ENCODE measurements around the gene UBXN1.

The UBXN1 gene, protein sequence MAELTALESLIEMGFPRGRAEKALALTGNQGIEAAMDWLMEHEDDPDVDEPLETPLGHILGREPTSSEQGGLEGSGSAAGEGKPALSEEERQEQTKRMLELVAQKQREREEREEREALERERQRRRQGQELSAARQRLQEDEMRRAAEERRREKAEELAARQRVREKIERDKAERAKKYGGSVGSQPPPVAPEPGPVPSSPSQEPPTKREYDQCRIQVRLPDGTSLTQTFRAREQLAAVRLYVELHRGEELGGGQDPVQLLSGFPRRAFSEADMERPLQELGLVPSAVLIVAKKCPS

DNA sequence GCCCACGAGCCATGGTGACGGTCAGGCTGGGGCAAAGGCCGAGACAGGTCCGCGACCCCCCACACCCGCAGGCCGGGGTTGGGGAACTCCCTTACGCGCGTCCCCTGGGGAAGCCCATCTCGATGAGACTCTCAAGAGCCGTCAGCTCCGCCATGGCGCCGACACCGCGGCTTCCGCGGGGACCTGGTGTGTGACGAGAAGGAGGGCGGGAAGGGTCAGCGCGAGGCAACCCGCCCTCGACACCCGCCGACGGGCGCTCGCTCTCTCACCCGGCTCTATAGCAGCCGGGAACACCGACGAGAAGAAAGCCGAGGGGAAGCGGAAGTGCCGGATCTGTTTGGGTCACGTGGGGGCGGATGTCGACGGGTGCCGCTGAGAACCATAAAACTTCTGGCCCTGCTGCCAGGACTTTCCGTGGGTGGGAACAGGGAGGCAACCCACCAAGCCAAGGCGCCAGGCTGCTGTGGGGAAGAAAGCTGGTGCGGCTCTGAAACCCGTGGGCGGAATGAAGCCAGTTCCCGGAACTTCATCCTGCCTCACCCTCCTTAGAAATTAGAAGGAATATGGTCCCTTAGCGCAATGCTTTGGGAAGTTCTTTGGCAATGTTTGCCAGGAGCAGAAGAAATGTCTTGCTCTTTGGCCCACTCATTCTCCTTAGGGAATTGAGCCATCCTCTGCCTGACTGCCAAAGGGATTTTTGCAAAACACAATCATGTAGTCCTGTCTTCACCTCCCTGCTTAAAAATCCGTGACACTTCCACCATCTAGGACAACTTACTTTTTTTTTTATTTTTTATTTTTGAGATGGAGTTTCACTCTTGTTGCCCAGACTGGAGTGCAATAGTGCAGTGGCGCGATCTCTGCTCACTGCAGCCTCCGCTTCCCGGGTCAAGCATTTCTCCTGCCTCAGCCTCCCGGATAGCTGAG lies at the start of gene UBXN1:
TSS of gene UBXN1 (minus strand) at position 304 of the 927 bp plus-strand sequence. CDS start at position 154, 150 bp downstream.
- peak; percentile 89 for DNase-seq

DNA sequence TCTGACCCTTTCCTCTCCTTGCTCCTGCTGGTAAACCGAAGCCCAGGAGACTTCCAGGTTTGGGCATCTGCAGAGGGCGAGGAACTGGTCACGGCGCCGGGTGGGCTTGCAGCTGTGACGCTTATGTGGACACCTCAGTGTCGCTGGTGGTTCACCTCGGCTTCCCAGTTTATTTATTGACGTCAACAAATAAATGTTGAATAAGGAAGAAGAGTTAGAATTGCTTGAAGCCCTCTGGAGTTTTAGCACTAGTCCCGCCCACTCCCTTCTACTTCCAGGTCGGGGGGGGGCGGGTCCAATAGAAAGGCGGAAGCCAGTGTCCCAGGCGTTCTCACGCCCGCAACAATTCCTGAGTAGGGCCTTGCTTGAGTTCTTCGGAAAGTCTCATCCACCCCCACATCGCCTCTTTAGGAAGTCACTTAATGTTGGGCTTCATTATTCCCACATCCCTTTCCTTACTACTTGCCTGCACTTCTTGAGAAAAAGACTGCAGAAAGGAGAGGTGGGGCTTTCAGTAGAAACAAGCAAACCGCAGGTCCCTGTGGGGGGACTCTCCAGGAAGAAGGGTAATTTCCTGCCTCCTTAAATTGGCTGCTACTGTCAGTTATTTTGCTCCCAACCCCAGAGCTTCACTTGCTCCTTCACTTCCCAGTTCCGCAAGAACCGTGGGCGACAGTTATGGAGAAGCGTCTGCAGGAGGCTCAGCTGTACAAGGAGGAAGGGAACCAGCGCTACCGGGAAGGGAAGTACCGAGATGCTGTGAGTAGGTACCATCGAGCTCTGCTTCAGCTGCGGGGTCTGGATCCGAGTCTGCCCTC lies 49.5 kb upstream of the UBXN1 start, which contains the start of gene TTC9C:
TSS of gene TTC9C (plus strand) at position 316 of the 818 bp plus-strand sequence. CDS start at position 679, 363 bp downstream.
- DNase-seq: peak; percentile 86

DNA sequence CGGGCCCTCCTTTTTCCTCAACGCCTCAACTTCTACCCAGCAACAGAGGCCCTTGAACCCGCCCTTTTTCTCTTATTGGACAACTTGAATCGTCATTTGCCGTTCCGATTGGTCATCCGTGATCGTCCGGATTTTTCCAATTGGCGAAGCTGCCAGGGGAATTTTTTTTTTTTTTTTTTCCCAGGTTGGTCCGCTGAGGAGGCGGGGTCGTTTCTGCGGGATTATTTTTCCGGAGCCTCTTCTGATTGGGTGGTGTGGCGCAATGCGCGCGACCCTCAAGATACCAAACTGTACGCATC lies 48.9 kb upstream of the UBXN1 start:
- DNase-seq: peak; percentile 100

DNA sequence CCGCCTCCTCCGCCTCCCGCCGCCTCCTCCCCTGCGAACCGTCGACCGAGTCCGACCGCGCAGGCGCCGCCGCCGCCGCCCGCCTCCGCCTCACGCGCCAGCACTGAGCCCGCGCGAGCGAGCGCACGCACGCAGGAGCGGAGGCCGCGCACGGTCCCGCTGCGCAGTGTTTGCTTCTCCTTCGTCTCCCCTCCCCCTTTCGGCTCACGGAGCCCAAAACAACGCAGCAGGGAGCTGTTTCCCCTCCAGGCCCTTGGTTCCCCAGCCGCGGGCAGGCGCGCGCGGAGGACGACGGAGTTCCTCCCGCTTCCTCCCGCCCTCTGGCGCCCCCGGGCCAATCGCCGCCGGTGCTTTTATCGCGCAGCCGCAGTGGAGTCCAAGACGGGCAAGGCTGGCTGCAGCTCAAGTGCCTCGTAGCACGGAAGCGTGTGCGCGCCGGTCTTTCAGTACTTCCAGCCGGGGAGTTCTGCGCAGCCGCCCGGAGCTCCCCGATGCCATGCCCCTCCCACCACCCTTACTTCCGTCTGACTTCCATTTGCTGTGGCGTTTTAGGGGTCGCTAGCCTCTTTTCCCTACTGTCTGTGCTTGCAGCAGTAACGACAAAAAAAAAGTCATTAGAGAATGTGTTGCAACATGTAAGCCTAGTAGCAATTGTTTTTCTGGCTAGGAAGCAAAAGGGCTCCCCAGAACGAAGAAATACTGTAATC lies 48.4 kb upstream of the UBXN1 start, which contains the start of gene HNRNPUL2:
TSS of gene HNRNPUL2 (minus strand) at position 293 of the 707 bp plus-strand sequence. CDS start 301 bp downstream, outside the sequence.
- DNase-seq: peak; percentile 100

DNA sequence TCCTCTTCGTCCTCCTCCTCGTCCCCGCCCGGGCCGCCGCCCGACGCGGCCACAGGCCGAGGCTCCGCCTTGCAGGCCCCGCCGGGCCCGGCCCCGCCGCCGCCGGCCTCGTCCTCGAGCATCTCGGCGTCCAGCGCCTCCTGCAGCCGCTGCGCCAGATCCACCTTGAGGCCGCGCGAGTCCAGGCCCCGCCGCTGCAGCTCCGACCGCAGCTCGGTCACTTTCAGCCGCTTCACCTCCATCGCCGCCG lies 48.0 kb upstream of the UBXN1 start:
- DNase-seq: no peak

DNA sequence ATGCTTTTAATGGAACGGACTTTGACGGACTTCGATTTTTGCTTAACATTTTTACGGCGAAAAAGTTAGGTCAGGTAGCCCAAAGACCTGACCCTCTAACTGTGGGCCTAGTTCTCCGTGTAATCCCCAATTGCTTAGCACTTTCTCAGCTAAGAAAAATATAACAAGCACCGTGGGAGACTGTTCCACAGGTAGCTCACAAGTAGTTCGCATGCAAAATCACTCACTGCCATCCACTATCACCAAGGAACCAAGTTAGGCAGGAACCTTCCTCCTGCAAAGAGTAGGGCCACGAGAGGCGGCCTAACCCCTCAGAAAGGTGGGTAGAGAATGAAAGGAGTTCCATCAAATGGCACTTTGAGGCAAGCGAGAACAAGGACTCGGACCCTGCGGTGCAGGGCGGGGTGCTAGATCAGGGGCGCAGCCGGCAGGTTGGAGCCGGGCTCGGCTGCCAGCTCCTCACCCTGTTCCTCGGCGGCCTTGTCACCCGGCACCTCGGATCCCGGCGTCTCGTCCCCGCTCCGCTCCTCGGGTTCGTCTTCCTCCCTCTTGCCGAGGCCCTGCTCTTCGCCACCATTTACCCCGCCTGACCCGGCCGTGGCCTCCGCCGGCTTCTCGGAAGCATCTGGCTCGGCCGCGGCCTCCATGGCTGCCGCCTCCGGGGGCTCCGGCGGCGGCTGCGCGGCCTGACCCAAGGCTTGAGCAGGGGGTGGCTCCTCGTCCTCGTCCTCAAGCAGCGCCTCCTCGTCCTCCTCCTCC lies 47.5 kb upstream of the UBXN1 start:
- no peak for DNase-seq

DNA sequence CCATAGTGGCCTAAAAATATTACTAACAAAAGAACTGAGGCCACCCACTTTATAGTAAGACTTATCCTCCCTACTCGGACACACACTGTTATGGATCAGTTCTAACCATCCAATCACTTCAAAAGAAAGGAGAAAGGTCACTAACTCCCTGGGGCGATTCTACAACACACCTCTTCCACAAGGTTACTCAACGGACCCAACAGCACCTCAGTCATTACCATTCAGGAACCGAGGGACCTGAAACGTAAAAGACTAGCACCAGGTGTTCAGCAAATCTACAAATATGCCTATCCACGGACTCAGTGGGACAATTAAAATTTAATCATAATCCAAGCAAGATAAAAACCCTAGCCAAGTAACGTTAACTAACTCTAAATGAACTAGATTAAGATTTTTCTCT lies 46.8 kb upstream of the UBXN1 start:
- DNase-seq: no peak

DNA sequence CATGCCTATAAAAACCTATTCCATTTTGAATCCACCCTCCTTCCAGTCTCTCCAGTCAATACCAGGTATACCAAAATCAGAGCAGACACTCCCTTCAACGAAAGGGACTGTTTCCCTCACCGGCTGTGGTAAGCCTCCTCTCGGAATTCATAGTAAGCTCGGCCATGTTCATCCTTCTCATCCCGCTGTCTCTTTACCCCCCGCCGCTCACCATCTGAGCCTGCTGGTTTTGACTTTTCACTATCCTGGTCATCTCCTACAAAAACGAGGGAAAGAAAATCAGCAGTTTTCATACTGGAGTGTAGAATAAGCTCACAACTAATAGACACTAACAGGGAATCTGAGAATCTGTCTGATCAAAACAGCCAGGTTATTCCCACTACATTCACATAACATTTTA lies 45.3 kb upstream of the UBXN1 start:
- no peak for DNase-seq

DNA sequence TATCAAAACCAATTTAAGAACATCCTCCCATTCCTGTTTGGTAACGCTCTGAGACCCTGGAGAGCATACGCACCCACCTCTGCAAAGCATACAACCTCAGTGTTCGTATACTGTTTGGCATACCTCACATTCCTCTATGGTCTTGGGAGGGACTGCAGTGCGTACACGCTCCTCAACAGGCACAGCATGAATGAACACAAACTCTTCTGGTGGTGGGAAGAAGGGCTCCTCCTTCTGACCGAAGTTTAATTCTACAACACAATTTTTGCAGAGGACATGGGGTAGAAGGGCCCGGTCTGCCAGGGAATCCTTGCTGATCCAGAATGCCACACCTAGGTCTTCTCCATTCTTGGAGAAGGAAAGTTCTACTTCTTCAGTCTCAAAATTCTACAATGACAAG lies 43.1 kb upstream of the UBXN1 start:
- no peak for DNase-seq

DNA sequence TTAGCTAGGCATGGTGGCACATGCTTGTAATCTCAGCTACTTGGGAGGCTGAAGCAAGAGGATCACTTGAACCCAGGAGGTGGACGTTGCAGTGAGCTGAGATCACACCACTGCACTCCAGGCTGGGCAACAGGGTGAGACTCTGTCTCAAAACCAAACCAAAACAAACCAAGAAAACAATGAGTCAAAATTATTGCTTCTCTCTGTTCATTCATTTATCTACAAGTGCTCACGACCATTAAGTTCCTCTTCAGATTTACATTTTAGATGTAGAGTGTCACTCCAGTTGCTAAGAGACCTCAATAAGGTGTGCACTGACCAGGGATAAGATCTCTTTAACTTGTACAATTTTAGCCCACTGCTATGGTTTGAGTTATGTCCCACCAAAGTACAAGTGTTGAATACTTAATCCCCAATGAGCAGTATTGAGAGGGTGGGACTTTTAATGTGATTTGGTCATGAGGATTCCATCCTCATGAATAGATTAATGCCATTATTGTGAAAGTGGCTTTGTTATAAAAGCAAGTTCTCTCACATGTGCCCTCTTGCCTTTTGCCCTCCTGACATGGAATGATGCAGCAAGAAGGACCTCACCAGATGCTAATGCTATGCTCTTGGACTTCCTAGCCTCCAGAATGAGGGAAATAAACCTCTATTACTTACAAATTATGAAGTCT lies 40.6 kb upstream of the UBXN1 start:
- no peak for DNase-seq

DNA sequence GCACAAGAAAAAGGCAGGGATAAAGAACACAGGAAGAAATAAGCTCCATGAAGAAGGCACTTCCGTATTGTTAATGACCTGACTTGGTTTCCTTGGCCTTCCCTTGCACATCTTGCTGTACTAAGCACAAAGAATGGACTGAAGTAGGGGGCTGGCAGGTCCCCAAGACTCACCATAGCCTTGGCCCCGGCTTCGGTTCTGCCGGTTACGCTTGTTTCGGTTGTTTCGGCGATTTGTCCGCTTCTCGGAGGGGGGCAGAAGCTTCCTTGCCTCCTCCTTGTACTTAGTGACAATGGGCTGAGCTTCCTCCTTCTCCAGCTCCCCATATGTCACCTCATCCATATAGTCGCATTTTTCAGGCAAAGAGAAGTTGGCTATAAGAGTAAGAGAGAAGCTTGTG lies 37.9 kb upstream of the UBXN1 start:
- no peak for DNase-seq

DNA sequence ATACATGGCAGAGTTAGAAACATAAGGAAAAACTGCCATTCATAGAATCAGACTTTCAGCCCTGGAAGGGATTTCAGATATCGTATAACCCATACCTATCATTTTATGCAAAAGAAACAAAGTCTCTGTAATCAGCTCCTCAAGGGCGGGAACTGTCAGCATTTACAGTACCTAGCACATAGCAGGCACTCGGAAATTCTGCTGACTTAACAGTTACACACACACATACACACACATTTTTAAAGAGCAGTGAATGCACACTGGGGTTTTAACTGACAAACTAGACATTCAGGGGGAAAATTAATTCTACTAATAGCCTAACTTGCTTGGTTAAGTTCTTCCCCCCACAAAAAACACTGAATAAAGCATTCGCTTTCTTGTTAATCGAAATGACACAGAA lies 37.3 kb upstream of the UBXN1 start:
- no peak for DNase-seq

DNA sequence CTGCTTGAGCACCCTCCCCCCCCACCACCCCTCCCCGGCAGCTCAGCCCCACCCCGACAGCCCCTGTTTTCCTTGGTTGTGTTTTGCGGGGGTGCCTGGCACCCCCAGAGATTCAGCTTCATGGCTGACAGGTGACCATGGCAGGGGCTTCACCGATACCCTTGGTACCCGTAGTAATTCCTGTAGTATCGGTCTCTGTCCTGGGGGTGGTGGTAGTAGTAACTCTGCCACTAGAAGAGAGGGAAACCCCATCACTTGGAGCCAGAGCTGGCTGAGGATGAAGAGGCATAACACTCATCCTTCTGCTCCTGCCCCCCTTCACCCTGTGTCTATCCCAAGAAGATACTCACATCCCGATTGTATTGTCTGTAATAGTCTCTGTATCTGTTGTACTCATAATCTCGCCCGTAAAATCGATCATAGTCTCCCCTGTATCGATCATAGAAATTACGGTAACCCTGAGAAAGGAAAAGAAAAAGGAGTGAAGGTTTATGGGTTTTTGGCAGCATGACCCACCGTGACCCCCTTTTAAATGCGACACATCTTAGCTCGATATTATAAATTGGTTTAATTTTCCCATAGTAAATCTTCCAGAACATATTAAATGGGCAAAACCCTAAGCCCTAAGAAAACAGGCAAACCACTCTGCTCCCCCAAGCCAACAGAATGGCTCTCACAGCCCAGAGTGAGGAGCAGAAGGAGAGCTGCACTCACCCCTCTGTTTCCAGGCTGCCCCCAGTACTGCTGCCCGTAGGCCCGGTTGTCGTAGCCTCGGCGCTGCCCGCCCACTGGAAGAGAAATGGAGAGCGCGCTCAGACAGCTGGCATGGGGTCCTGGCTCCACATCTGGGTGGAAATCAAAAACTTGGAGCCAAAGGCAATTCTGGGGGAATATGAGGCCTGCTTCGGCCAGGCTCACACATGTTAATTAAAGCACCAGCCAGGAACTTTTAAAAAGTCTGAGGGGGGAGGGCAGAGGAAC lies 36.6 kb upstream of the UBXN1 start:
- DNase-seq: no peak

DNA sequence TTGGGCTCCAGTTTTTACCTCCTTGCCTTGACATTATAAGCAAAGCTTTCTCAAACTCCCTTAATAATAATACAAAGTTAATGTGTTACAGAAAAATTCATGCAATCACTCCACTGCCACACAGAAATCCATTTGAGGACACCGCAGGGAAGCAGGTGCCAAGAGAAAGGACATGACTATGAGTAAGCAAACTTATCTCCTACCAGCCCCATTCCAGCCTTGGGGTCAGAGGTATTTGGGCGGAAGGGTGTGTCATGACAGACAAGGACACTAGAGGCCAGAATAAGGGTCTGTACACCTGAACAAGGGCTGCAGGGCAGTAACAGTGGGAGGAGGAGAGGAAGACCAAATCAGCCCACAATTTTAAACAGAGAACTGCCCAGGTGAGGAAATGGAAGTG lies 34.5 kb upstream of the UBXN1 start:
- DNase-seq: no peak

DNA sequence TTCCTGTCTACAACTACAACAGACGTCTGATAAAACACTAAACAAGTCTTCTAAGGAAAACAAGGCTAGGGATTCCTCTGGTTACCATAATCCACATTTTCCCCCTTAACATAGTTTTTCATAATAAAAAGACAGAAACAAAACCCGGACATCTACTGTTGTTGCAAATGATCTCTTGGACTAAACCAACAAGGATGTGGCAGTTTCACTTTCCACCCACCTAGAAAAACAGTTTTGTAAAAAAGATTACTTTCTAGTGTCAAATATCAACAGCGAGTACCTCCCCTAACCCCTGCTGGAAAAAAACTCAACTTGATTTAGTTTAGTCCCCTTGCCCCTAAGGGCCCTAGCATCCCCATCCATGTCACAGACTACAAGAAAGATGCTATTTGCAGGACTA lies 34.0 kb upstream of the UBXN1 start:
- DNase-seq: no peak

DNA sequence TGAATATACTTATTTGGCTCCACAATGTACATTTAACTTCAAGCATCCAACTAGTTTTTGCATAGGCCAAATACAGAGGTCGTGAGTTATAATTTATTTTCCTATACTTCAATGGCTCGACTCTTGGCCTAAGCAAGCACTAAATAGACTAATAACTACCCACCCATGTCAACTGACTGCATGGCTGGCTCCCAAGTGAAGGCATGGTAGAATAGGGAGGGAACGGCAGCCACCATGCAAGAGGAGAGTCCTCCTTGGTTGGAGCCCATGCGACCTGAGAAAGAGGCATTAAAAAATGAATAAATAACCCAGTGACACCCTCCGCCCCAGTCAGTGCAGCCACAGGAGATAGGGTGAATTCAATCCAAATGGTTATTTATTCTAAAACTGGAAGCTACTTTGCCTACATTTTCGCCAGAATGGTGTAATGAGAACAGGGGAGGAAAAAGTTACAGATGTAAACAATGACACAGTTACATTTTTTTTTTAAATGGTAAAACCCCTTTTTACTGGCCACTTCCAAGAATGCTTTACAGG lies 33.5 kb upstream of the UBXN1 start:
- DNase-seq: no peak

DNA sequence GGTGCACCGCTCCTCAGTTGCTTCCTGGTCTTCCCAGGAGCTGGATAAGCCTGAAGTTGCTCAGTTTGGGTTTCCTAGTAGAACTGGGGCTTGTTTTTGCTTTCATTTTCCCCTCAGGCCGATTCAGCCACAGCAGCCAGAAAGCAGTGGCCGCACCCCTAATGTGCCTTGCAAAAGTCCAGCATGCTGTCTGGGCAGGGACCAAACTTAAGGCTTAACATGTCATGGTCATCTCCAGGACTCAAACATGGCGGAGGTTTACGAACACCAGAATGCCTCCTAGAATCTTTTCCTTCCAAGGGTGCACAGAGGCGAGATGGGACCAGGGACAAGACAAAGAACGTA lies 31.1 kb upstream of the UBXN1 start:
- DNase-seq: no peak

DNA sequence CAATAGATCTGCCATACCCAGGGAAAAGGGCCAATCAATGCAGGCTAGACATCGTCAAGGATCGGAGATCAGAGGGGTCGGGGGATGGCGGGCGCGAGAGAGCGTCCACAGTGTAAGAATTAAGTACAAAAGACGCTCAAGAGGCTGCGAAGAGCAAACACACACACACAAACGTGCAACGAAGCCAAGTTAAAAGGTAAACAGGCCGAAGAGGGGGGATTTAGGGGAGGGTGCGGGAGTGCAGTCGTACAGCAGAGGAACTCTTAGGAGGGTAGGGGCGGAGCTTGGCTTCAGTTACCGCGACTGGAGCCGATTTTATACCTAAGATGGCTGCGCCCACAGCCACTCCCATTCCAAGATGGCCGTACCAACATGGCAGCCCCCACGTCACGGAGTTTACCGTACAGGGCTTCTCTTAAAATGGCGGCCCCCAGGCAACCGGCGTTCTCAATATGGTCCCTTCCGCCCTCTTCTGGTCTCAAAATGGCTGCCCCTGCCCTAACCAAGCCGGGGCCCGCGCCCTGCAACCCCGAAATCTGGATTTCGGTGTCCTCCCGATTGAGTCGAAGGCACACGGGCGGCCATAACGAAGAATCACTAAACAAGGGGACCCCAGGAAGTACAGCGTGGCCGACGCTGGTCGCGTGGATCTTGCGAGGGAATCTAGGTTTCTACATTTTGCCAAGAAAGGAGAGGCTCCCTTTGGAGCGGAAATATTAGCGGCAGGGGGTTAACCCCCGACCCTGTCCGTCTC lies 30.6 kb upstream of the UBXN1 start:
- peak; percentile 99 for DNase-seq

DNA sequence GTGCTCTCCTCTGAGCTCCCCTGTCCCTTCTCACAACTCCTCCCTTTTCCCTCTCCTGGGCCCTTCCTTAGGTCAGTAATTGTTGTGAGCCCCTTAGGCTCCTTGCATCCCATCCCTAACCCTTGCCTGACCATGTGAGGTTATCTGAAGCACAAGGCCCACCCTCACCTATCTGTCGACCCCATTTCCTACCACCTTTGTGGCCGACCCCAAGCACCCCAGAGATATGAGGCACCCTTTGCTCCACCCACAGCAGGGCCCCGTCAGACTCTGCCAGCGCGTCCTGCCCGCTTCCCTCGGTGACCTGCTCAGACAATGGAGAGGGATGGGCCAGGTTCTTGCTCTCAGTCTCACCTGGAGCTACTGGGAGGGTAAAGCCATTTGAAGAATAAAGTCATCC lies 29.9 kb upstream of the UBXN1 start:
- DNase-seq: no peak

Data from NCI-H1092 (cell line).